Right forelimb (tissue), 1 donor: ENCODE results near the gene DNAJC1.
"Not testable (repeated sequence)": the region's sequence is repeated elsewhere in the genome, so short reads cannot be mapped to it uniquely, and the experiment has no call there.

Experiments used
- DNase-seq: peaks from one replicate; pipeline ENCODE4 v3.0.0-alpha.2; 2018

Gene DNAJC1

DNA sequence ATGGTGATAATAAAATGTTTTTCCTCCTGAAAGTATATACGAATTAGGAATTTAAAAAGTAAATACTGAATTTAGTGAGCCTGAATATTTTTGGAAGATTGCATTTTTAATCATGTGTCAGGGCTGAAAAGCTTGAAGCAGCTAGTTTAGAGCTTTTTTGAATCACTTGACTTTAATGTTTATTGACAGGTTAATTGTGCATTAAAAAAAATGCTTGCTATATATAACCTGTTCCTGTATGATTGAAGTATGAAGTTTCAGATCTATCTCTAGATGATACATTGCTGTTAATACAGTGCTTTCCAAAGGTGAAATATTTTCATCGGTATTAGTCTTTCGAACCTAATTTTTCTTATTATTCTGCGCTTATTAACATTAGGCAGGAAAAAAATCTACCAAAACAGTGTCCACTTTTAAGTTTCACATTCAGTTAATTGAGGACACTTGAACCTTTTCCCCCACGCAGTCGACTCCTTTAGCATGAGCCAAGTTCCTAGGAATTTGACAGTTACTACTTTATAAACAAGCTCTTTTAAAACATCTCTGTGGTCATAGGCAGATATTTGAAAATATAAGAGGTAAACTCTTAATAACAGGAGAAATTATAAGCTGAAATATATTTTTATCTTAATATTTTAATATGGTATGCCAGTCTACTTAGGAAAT, 282.4 kb downstream of the DNAJC1 start:
- no peak for DNase-seq

DNA sequence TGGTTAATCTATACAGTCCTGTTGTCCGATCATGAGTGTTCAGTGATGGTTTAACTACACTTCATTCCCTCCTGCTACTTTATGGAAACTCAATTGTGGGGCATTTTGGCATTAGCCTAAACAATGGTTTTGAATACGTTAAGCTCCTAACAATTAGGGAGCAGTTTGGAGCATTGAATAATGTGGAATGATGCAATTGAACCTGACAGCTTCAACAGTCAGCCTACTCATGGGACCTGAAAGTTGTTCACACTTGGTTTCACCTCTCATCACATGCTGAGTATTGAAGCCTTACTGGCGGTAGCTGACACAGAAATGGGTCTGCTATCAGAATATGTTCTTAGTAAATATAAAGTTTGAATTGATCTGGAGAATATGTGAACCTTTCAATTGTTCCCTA, 283.4 kb downstream of the DNAJC1 start:
- DNase-seq: no peak

DNA sequence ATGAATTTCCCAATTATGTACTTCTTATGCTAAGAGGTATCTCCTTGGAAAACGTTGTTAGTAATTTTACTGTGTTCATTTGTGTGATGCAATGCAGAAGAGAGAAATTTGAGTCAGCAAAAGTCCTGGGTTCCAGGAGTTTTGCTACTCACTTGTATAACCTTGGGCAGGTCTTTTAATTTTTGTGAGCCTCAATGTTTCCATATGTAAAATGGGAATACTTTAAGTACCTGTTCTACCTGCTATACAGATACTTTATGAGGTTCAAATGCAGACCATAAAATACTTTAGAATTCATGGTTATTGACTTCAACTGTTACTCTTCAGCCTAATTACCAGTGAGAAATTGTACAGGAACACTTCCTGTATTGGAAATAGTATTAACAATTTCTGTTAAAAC, 284.0 kb downstream of the DNAJC1 start:
- DNase-seq: no peak

DNA sequence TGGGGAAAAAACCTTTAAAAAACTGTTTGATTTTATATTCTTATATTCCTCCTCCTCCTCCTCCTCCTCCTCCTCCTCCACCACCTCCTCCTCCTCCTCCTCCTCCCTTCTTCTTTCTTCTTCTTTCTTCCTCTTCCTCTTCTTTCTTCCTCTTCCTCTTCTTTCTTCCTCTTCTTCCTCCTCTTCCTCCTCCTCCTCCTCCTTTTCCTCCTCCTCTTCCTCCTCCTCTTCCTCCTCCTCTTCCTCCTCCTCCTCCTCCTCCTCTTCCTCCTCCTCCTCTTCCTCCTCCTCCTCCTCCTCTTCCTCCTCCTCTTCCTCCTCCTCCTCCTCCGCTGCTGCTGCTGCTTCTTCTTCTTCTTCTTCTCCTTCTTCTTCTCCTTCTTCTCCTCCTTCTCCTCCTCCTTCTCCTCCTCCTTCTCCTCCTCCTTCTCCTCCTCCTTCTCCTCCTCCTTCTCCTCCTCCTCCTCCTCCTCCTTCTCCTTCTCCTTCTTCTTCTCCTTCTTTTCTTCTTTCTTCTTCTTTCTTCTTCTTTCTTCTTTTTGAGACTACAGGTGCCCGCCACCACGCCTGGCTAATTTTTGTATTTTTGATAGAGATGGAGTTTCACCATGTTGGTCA, 286.0 kb downstream of the DNAJC1 start:
- not testable (repeated sequence) for DNase-seq

DNA sequence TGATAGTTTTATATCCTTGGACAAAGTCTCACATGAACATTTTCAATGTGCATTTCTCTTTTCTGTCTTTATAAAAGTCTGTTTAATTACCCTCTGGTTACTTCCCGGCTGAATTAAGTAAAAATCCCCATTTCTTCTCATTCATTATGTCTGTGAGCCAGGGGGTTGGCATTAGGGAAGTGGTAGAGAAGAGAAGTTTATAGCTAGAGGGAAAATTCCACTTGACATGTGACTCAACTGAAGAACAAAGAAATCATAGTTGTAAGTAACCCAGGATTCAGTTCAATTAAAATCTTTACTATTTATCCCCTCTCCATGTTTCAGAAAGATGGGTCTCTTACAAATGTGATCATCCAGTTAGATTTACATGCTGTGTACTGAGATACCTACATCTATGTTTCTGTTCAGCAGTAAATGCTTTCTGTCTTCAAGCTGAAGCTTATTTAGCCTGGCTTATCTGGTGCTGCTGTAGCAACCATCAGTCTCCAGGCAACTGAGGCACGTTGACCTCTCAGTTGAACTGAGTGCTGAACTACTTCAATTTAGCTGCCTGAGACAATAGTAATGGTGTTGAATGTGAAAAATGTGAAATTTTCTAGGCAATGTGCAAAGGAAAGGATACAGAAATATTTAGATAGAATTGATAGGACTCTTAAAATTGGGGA, 287.9 kb downstream of the DNAJC1 start:
- no peak for DNase-seq

DNA sequence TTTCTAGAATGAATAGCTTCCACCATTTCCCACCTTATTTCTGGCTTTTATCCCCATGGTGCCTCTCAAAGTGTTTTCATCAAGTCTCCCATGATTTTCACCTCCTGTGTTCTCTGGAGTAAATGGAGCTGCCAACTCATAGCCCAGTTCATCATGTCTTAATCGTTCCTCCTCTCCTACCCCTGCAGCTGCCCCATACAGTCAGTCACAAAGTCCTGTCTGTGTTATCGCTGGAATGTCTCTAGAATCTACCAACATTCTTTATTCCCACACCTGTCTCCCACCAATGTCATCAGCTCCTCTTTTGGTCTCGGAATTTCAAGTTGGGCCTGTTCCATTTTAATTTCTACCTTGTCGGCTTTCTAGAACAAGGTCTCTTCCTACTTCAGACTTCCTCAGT, 290.6 kb downstream of the DNAJC1 start:
- DNase-seq: no peak

DNA sequence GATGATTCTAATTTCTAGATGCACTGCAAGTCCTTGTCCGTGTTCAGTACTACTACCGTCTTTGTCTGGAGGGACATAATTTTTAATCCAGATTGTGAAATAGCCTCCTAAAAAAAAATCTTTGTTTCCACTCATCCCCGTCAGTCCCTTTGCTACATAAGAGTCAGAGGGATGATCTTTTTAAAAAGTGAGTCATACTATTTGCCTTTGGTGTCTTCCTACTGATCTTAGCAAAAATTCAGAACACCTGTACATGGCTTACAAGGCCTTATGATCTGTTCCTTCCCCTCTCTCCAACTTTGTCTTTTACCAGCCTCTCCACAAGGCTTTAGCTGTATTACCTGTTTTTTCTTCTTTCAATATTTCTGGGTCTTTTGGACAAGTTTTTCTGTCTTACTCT, 296.0 kb downstream of the DNAJC1 start:
- no peak for DNase-seq
